ENCODE data around the gene CTNND2.

Gene CTNND2

GRCh38 chr5:11573140-11573992 lies 330.9 kb downstream of the CTNND2 start:
- no peak for TF ChIP-seq CTCF (IDR thresholded peaks at IDR 0.05; ENCODE audit: insufficient read depth, low read length, poor library complexity, severe bottlenecking)
- DNase-seq (ENCODE audit: extremely low read depth, insufficient read length): no peak
- Histone ChIP-seq H3K36me3 (ENCODE audit: control insufficient read depth, insufficient read depth, low read length) (no peaks in the 10 kb centered on the region), H3K27me3 (replicated peaks; ENCODE audit: control insufficient read depth, insufficient read depth, low read length) (no peaks in the 10 kb centered on the region), H3K4me3 (replicated peaks; ENCODE audit: low read depth, low read length) (no peak overlapping the region)

GRCh38 chr5:11564706-11565105 lies 339.5 kb downstream of the CTNND2 start:
- Histone ChIP-seq H3K27me3 (replicated peaks; ENCODE audit: control insufficient read depth, insufficient read depth, low read length) (no peaks in the 10 kb centered on the region), H3K36me3 (ENCODE audit: control insufficient read depth, insufficient read depth, low read length) (no peaks in the 10 kb centered on the region), H3K4me3 (replicated peaks; ENCODE audit: low read depth, low read length) (no peak overlapping the region)
- TF ChIP-seq CTCF (IDR thresholded peaks at IDR 0.05; ENCODE audit: insufficient read depth, low read length, poor library complexity, severe bottlenecking): no peak
- no peak for DNase-seq (ENCODE audit: extremely low read depth, insufficient read length)

- no peak for DNase-seq (ENCODE audit: extremely low read depth, insufficient read length)
- TF ChIP-seq CTCF (IDR thresholded peaks at IDR 0.05; ENCODE audit: insufficient read depth, low read length, poor library complexity, severe bottlenecking): no peak
- H3K36me3 ChIP-seq (ENCODE audit: control insufficient read depth, insufficient read depth, low read length): no peaks in the 10 kb centered on the region
- H3K4me3 ChIP-seq (replicated peaks; ENCODE audit: low read depth, low read length): no peak overlapping the region
- H3K27me3 ChIP-seq (replicated peaks; ENCODE audit: control insufficient read depth, insufficient read depth, low read length): no peaks in the 10 kb centered on the region
These were observed 340.4 kb downstream of the CTNND2 start for GRCh38 chr5:11563822-11564221.

GRCh38 chr5:11560915-11561697 lies 343.1 kb downstream of the CTNND2 start:
- Histone ChIP-seq H3K4me3 (replicated peaks; ENCODE audit: low read depth, low read length) (no peak overlapping the region), H3K27me3 (replicated peaks; ENCODE audit: control insufficient read depth, insufficient read depth, low read length) (no peaks in the 10 kb centered on the region), H3K36me3 (ENCODE audit: control insufficient read depth, insufficient read depth, low read length) (no peaks in the 10 kb centered on the region)
- DNase-seq (ENCODE audit: extremely low read depth, insufficient read length): no peak
- TF ChIP-seq CTCF (IDR thresholded peaks at IDR 0.05; ENCODE audit: insufficient read depth, low read length, poor library complexity, severe bottlenecking): no peak

GRCh38 chr5:11557063-11557462 lies 347.2 kb downstream of the CTNND2 start:
- H3K4me3 ChIP-seq (replicated peaks; ENCODE audit: low read depth, low read length): no peak overlapping the region
- no peaks in the 10 kb centered on the region for H3K36me3 ChIP-seq (ENCODE audit: control insufficient read depth, insufficient read depth, low read length)
- no peaks in the 10 kb centered on the region for H3K27me3 ChIP-seq (replicated peaks; ENCODE audit: control insufficient read depth, insufficient read depth, low read length)
- no peak for DNase-seq (ENCODE audit: extremely low read depth, insufficient read length)
- no peak for TF ChIP-seq CTCF (IDR thresholded peaks at IDR 0.05; ENCODE audit: insufficient read depth, low read length, poor library complexity, severe bottlenecking)
